Measurements from ENCODE around the gene HSD17B8.

Gene HSD17B8

DNA sequence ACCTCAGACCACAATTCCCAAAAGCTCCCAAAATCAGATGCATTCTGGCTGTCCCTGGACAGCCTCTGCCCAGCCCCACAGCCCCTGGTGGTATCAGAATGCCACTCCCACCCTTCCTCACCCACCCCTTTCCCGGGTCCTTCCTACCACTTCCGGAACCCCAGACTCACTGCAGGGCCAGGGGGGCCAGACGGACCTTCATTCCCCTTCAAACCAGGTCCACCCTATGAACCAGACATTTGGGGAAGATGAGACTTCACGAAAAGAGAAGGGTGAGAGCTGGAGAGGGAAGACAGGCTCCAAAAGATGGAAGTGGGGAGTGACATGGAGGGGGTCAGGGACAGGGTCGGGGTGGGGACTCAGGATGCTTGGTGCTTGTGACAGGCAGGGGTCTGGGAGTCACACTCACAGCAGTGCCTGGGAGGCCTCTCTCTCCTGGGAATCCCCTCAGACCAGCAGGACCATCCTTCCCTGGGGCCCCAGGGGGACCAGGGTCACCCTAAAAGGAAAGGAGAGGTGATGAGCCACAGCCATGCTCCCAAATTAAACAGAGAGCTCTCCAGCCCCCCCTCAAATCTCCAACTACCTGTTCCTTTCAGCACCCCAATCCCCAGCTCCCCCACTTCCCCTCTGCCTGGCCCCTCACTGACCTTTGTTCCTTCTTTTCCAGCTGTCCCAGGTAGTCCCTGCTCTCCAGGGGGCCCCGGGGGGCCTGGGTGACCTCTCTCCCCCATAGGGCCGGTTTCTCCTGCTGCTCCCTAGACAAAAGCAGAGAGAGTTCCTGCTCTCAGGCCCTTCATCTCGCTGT lies 32.4 kb upstream of the HSD17B8 start:
- no peak for DNase-seq

DNA sequence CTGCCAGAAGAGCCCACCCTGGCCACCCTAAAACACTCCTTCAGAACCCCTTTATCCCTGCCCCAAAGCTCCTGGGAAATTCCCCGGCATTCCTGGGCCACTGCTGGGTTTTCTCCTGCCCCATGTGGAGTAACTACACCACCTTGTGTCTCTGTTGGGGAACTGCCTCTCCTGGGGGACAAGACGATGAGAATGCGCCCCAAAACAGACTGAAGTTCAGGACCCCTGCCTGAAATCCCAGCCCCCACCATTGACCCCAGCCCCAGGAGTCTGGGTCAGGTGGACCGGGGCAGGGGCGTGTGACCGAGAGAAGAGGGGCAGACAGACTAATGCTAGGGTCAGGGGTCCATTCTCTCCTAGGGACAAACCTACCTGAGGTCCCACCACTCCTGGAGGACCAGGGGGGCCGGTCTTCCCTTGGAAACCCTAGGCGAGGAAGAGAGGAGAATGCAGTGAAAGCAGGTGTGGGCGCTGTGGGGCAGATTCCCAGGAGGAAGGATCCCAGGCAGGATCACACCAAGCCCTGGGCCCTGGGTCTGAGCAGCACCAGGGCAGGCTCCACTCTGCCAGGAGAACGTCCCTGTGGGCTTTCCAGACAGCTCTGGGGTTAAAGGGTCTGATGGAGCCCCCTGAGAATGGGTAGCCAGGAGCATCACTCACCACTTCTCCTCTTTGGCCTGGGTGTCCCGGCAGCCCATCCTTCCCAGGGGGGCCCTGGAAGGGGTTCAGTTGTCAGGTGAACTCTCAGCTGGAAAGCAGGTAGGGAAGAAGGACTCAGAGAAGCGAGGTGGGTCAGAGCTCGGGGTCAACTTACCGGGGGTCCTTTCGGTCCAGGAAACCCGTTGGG lies 31.5 kb upstream of the HSD17B8 start:
- no peak for DNase-seq

GRCh38 chr6:33173535-33174180 lies 30.8 kb upstream of the HSD17B8 start:
- DNase-seq = no peak

DNA sequence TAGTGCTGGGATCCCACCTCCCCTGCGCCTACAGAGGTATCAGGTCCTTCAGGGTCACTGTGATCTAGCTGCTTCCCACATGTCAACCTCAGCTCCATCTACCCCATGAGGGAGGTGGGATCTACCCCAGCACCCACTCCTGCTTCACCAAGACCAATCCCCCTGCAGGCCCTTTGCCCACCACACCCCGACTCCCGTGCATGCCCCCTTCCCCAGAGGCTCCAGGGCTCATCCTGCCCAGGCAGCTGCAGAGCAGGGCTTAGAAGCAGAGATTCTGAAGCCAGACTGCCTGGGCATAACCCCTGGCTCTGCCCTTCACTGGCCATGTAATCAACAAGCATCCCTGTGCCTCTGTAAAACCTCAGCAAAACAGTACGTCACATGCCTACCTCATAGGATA lies 29.7 kb upstream of the HSD17B8 start:
- no peak for DNase-seq

DNA sequence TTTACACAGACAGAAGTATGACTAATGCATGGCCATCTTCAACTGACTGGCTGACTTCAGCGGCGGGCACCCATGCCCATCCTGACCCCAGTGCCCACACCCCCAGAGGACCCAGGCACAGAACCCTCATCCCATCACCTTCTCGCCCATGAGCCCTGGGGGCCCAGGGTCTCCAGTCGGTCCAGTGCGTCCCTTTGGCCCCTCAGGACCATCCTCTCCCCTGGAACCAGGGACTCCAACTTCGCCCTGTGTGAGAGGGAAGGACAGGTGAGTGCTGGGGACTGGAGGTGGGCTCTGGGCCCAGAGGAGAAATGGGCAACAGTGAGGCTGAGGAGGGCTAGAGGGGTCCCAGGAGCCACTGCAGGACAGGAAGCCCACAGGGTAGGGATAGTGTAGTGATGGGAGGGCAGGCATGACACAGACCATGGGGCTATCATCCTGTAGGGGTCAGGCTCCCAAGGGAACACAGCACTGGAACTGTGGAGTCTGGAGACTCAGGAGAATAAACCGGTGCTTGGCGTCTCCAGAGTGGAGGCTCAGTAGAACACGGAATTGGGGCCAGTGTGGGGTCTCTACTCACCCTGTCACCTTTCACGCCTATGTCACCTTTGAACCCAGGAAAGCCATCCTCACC lies 28.9 kb upstream of the HSD17B8 start:
- DNase-seq = no peak

DNA sequence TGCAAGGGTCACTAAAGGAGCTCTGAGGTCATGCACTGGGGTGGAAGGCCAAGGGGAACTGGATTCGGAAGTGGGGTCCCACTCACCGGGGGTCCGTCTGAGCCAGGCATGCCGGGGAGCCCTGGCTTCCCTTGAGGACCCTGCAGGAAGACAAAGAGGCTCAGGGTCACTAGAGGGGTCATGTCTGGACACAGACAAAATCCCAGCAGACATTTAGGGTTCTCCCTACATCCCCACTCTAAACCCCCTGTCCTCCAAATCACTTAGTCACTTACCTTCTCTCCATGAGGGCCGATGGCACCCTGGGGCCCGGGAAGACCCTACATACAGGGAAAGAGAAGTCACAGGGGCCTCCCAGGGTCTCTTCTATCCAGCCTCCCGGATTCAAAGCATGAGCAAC lies 27.5 kb upstream of the HSD17B8 start:
- no peak for DNase-seq

- DNase-seq = no peak
Observed at GRCh38 chr6:33177552-33178446, 26.7 kb upstream of the HSD17B8 start.

GRCh38 chr6:33178755-33179475 lies 25.5 kb upstream of the HSD17B8 start:
- no peak for DNase-seq

DNA sequence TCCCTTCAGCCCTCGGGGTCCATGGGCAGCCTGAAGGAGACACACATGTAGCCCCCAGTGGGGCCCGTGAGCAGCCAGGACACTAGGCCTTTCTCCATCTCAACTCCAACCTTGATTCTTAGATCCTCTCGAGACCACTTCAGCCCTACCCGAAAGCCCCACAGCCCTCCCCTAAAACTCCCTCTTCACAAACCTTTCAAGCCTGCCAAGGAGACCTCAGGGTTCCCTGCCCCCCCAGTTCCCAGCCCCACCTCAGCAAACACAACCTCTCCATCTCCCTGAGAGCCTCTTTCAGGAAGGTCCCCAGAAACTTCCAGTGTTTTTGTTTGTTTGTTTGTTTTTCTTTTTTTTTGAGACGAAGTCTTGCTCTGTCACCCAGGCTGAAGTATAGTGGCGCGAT lies 23.3 kb upstream of the HSD17B8 start:
- no peak for DNase-seq

GRCh38 chr6:33183071-33183683 lies 21.3 kb upstream of the HSD17B8 start:
- no peak for DNase-seq

DNA sequence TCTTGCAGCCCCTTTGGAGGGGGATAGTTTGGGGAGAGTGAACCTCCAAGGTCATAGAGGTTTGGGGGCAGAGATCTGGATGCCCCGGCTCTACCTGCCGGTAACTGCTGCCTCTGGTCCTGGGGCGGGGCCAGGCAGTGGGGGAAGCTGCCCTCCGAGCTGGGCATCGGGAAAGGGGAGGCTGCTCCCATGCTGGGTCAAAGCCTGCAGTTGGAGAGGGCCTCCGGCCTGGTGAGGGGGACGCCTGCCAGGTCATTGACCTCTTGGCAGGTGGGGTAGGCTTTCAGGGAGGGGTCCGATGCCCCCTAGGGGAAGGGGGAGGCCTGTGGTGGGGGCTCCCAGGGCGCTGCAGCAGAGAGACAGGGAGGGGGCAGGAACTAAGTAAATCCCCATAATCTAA lies 19.3 kb upstream of the HSD17B8 start:
- no peak for DNase-seq

GRCh38 chr6:33185654-33186187 lies 18.7 kb upstream of the HSD17B8 start:
- no peak for DNase-seq

GRCh38 chr6:33187809-33188208 lies 16.6 kb upstream of the HSD17B8 start:
- no peak for DNase-seq

GRCh38 chr6:33189164-33189563 lies 15.3 kb upstream of the HSD17B8 start:
- no peak for DNase-seq

DNA sequence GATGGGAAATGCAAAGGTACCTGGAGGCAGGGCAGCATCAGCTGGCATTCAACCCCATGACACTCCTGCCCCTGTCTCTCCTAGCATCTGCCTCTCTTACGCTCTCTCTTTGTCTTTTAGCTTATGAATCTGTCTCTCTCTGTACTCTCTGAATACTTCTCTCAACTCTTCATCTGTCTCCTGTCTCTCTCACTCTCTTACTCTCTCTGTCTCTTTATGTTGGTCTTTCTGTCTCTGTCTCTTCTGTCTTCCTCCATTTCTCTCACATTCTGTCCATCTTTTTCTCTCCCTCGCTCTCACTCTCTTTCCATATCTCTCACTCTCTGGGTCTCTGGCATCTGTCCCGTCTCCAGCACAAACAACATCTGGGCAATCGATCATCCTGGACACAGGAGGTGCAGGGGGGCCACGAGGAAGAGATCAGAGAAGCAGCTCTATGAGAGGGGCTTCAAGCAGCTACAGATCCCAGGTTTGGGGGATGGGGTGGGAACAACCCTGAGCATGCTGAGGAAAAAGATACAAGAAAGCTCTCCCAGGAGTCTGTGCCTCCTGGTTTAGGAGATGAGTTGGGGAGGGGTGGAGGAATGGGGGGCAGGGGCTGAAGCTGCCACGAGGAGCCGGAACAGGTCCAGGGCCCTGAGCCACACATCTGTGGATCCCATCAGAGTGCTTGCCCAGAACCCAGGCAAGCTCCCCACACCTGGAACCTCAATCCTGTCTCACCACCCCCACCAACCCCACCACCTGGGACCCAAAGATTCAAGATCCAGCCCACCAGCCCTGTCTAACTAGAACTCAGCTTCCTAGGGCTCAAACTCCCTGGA lies 14.6 kb upstream of the HSD17B8 start:
- DNase-seq = no peak

DNA sequence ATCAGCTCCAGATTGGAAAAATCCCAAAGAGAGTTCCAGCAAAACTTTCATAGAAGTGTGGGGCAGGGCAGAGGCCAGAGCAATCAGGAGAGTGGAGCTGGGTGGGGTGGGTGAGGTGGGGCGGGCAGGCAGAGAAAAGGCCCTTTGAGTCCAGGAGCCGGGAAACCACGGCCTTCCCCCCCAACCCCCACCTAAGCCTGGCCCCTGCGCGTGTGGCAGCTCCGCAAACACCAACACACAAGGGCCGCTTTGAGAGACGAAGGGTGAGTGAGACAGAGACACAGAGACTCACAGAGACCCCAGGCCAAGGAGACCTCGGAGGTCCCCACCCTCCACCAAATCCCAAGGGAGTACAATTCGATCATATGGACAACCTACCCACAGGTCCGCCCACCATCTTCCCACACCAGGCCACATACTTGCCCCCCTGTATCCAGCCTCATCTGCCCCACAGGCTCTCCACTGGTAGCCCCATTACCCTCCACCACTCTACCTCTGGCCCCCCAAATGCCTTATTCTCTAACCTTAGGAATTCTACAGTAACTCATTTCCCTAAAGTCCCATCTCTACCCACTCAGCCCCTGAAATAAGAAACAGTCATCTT lies 13.8 kb upstream of the HSD17B8 start:
- no peak for DNase-seq

DNA sequence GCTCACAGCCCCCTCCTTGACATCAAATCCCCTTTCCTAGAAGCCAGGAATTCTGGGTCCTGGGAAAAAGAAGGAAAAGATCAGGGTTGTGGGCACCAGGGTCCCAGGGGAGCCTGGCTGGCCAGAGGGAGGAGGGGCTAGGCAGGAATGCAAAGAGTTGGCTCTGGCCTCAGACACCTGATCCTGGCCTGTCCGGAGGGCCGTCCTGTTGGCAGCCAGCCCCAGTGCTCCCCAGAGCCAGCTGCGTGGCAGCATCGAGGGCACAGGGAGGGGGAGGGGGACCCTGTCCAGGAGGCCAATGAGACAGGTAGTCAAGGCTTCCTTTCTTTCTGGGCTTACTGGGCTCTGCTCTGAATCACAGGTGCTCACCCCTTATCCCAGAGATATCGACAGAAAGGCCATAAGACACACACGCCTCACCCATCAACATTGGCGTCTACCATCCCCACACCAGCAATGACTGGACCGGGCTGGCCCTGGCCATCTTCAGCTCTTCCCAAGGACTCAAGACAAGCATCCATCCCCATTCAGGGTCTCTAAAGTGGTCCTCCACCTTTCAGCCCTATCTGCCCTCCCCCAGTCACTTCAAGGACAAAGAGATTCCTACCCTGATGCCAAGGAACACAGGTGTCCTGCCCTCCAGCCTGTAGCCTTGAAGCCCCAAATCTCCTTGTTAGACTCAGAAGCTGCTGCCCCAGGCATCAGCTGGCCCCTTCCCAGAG lies 12.9 kb upstream of the HSD17B8 start:
- DNase-seq = no peak

DNA sequence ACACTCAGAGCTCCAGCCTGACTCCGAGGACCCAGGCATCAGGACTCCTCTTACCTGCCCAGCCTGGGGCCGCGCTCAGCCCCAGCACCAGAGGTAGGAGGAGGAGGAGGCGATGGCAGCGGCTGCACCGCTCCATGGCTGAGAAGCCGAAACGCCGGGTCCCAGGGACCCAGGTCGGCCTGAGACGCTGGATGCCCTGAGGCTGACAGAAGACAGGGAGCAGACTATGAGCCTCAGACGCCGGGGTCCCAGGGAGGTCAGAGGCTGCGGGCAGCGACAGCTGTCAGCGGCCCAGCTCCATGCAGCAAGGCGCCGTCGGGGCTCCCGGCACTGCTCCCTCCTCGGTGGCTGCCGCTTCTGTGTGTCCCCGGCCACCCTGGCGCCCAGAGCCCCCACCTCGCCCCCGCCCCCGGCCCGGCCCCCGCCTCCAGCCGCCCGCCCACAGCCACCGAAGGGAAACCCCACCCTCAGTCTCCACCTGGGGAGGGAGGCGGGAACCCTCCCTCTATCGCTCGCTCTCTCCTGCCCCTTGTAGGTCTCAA lies 12.3 kb upstream of the HSD17B8 start, which contains the start of gene COL11A2:
TSS of gene COL11A2 (minus strand) at position 363 of the 542 bp plus-strand sequence. CDS start at position 136, 227 bp downstream.
- no peak for DNase-seq

Data from NCI-H2081 treated with DMSO at 0.1 percent for 48 hours (cell line).